ENCODE measurements around the gene PHLPP1. TPM values are rescaled to one million over a fixed set of nuclear protein-coding genes. Genes with fewer than 3 reads are reported as not detected.

PHLPP1 gene
- total and polyA plus RNA-seq, 9 of the 15 experiments (the other 6 are each of a cell fraction or from before 2014, with no cell fraction given): 0.56 to 9.0 (median 4.5) TPM

DNA sequence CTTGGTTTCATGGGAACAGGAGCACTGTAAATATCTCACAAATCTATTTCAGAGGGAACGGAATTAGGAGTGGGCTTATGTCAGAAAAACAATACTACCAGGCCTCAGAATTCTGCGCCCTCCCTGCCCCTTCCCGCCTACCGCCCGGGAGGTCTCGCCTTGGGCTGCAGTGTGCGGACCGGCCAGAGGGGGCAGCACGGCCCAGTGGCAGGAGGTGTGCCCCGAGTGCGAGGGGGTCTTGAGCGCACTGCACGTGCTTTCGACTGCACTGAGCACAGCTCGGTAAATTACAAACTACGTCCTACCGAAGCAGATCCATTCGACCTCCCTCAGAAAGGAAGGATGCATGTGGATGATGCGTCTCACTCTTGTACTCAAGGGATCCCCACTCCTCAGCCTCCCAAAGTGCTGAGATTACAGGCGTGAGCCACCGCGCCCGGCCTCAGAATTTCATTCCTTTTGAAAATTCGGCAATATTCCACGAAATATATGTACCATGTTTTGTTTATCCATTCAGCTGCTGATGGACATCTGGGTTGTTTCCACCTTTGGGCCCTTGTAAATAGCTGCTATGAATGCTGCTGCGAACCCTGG lies 307.2 kb downstream of the PHLPP1 start:
- Histone ChIP-seq H3K27me3 (ENCODE audit: control insufficient read depth in 2 of 2, insufficient read depth in 2 of 2, low read length in 2 of 2) (peaks cover 0 to 28% of the 10 kb centered on the region in 2 experiments; a peak in 3 of 5 replicates), H2AFZ (ENCODE audit: low read depth, low read length) (no peak overlapping the region), H3K79me2 (ENCODE audit: control insufficient read depth, insufficient read depth, low read length) (no peaks in the 10 kb centered on the region), H3K9ac (ENCODE audit: insufficient read depth in 1 of 2, low read depth in 2 of 2, low read length in 2 of 2) (no peak overlapping the region), H3K36me3 (ENCODE audit: control insufficient read depth, insufficient read depth, low read length) (no peaks in the 10 kb centered on the region), H3K4me1 (replicated peaks in 1 of 2; ENCODE audit: control insufficient read depth in 2 of 2, insufficient read depth in 2 of 2, low read length in 2 of 2) (peaks cover 0 to 3% of the 10 kb centered on the region in 2 experiments; a peak in 1 of 5 replicates), H3K4me2 (ENCODE audit: insufficient read depth, low read length) (no peak overlapping the region), H4K20me1 (replicated peaks; ENCODE audit: control insufficient read depth, insufficient read depth, low read length) (no peaks in the 10 kb centered on the region), H3K27ac (ENCODE audit: extremely low read depth, low read depth, low read length) (no peak overlapping the region), H3K9me1 (ENCODE audit: control insufficient read depth, insufficient read depth, low read length) (no peaks in the 10 kb centered on the region), H3K4me3 (no peak overlapping the region), H3K9me3 (replicated peaks; ENCODE audit: control insufficient read depth, insufficient read depth, low read depth, low read length) (no peaks in the 10 kb centered on the region)
- intact Hi-C loops (cut with micrococcal nuclease) (loop anchor here (10.0 kb wide), 3 partner anchors 102 to 552 kb away; no protein-coding TSS in a partner anchor), in situ Hi-C loops (cut with MboI) (loop anchor here (25.0 kb wide), 1 partner anchor 815 kb away; no protein-coding TSS in a partner anchor)
- BruUV-seq (replicated peaks): no TSS peak
- 20% methylated on average over 18 of the region's 26 CpGs for WGBS (ENCODE audit: insufficient coverage, low coverage, missing lambda C conversion rate)
- peak; percentile 12 to 41 (median 28) for DNase-seq (ENCODE audit: extremely low read depth in 1 of 4, low spot score in 3 of 4)
- ChIA-PET POLR2A (interaction anchor here (0.7 kb wide), 1 partner anchor 211 kb away, joined by 3 read pairs; no protein-coding TSS in a partner anchor), CTCF (ENCODE audit: low intra/inter-chr PET ratio) (no interaction called here)
- TF ChIP-seq, protein P1, sequence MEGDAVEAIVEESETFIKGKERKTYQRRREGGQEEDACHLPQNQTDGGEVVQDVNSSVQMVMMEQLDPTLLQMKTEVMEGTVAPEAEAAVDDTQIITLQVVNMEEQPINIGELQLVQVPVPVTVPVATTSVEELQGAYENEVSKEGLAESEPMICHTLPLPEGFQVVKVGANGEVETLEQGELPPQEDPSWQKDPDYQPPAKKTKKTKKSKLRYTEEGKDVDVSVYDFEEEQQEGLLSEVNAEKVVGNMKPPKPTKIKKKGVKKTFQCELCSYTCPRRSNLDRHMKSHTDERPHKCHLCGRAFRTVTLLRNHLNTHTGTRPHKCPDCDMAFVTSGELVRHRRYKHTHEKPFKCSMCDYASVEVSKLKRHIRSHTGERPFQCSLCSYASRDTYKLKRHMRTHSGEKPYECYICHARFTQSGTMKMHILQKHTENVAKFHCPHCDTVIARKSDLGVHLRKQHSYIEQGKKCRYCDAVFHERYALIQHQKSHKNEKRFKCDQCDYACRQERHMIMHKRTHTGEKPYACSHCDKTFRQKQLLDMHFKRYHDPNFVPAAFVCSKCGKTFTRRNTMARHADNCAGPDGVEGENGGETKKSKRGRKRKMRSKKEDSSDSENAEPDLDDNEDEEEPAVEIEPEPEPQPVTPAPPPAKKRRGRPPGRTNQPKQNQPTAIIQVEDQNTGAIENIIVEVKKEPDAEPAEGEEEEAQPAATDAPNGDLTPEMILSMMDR (IDR thresholded peaks at IDR 0.05 in 2 of 3, conservative IDR thresholded peaks at IDR 0.05 in 1 of 3; ENCODE audit: insufficient read depth in 2 of 3, low read depth in 1 of 3, low read length in 3 of 3): peak; percentile 34 to 58 (median 35); a peak in 5 of 6 replicates
- TF ChIP-seq, protein P2, sequence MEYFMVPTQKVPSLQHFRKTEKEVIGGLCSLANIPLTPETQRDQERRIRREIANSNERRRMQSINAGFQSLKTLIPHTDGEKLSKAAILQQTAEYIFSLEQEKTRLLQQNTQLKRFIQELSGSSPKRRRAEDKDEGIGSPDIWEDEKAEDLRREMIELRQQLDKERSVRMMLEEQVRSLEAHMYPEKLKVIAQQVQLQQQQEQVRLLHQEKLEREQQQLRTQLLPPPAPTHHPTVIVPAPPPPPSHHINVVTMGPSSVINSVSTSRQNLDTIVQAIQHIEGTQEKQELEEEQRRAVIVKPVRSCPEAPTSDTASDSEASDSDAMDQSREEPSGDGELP (CRISPR knock-in tag; IDR thresholded peaks at IDR 0.05; ENCODE audit: borderline replicate concordance): no peak
- TF ChIP-seq, protein P3, sequence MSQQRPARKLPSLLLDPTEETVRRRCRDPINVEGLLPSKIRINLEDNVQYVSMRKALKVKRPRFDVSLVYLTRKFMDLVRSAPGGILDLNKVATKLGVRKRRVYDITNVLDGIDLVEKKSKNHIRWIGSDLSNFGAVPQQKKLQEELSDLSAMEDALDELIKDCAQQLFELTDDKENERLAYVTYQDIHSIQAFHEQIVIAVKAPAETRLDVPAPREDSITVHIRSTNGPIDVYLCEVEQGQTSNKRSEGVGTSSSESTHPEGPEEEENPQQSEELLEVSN (IDR thresholded peaks at IDR 0.05; ENCODE audit: borderline replicate concordance in 1 of 2, extremely low read depth in 1 of 2, insufficient read depth in 1 of 2, insufficient read length in 1 of 2, low read depth in 1 of 2, low read length in 1 of 2, poor library complexity in 1 of 2, severe bottlenecking in 1 of 2): peak in 1 of 2 experiments; percentile 30
- FAIRE-seq: no peak
- ATAC-seq: peak; percentile 80; the same call in 2 of the 3 replicates
